Muscle of back (tissue), 11 donors: ENCODE data around the gene ADD3. TPM values are rescaled to one million over a fixed set of nuclear protein-coding genes. Genes with fewer than 3 reads are reported as not detected.

ENCODE experiments used
- DNase-seq, 3 donors: peaks; one replicate each; pipeline versions ENCODE4 v3.0.0 to v3.0.0-alpha.2; 2013
- polyA plus RNA-seq, 10 donors: library from polyadenylated mRNA; unstranded; fragments of 120-200 nt; gene quantifications; one replicate each; pipeline ENCODE4 v1.2.1, GENCODE V29; 2013; ENCODE audit not compliant: insufficient read length in 10 of 10

The ADD3 gene
- polyA plus RNA-seq, 10 donors: 99.6 to 143 (median 122) TPM

GRCh38 chr10:110144507-110144906 is 136.7 kb downstream of the ADD3 start:
- no peak for DNase-seq

DNA sequence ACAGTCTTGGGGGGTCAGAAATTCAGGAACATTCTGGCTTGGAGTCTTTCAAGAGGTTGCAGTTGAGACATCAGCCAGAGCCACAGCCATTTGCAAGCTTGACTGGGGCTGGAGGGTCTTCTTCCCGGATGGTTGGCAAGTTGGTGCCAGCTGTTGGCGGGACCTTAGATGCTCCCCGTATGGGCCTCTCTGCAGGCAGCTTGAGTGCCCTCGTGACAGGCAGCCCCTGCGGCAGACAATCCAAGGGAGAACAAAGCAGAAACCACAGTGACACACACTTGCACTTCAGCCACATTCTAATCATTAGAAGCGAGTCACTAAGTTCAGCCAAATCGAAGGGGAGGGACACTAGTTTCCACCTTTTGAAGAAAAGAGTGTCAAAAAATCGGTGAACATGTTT is 140.2 kb downstream of the ADD3 start:
- DNase-seq: no peak

- DNase-seq: no peak
Observed at GRCh38 chr10:110149259-110149658, 141.5 kb downstream of the ADD3 start.

GRCh38 chr10:110150046-110150445 is 142.3 kb downstream of the ADD3 start:
- no peak for DNase-seq

DNA sequence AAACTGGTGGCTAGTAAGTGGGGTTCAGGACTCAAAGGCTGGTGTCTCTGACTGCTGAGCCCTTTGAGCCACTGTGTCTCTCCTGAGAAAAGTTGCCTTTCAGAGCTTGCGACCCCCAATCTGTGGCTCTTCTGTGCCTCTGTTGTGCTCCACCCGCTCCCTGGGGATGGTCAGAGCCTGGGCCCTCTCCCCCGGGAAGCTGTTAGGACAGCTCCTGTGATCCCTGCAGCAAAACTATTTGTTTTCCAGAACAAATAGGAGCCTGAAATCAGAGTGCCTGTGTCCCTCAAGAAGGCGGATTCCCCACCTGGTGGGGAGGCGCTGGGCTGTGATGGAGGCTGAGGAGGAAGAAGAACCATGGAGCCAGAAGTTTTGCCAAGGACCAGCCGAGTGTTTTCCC is 143.2 kb downstream of the ADD3 start:
- DNase-seq: no peak

DNA sequence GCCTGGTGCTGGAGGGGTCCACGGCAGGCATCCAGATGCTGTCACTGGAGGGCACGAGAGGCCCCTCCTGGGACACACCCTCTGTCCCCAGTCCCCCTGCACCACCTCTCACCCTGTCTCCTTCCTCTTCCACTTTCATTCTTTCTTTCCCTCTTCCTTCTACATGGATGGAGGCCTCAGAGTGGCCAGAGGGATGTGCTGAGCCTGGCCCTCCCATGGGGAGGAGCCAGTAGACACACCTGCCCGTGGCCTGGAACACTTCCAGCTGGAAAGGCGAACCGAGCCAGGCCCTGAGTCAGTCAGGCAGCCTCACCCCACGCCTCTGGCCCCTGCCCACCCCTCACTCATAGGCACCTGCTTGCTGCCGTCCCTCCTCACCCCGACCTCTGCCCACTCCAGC is 143.7 kb downstream of the ADD3 start:
- peak; percentile 7 to 32 (median 19) for DNase-seq

DNA sequence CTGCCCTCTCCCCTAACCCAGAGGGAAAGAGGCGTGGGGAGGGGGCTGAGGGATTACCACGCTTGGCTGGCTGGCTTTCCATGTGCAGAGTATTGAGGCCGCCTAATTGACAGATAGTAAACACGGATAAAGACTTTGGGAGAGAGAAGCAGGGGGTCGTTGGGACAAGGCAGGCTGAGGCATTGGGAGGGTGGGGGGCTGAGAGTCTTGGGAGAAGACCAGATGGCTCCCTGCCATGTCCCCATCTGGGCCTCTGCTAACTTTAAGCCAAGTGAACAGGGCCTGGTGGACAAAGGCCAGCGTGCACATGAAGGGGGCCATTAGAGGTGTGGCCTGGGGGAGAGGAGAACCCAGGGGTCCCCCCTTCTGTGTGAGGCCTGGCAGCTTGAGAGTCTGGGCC is 144.2 kb downstream of the ADD3 start:
- DNase-seq: peak in 1 of 3 donors; percentile 31

- DNase-seq: no peak
Observed at GRCh38 chr10:110153396-110153795, 145.6 kb downstream of the ADD3 start.

DNA sequence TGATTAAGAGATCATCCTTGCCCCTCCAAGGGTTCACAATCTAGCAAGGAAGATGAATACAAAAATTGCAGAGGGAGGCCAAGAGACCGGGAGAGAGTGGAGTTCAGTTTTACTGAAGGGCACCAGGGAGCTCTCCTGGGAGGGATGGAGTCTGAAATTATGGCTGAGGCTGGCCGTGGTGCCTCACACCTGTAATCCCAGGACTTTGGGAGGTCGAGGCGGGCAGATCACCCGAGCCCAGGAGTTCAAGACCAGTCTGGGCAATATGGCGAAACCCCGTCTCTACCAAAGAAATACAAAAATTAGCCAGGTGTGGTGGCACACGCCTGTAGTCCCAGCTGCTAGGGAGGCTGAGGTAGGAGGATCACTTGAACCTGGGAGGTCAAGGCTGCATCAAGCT is 148.3 kb downstream of the ADD3 start:
- DNase-seq: no peak

DNA sequence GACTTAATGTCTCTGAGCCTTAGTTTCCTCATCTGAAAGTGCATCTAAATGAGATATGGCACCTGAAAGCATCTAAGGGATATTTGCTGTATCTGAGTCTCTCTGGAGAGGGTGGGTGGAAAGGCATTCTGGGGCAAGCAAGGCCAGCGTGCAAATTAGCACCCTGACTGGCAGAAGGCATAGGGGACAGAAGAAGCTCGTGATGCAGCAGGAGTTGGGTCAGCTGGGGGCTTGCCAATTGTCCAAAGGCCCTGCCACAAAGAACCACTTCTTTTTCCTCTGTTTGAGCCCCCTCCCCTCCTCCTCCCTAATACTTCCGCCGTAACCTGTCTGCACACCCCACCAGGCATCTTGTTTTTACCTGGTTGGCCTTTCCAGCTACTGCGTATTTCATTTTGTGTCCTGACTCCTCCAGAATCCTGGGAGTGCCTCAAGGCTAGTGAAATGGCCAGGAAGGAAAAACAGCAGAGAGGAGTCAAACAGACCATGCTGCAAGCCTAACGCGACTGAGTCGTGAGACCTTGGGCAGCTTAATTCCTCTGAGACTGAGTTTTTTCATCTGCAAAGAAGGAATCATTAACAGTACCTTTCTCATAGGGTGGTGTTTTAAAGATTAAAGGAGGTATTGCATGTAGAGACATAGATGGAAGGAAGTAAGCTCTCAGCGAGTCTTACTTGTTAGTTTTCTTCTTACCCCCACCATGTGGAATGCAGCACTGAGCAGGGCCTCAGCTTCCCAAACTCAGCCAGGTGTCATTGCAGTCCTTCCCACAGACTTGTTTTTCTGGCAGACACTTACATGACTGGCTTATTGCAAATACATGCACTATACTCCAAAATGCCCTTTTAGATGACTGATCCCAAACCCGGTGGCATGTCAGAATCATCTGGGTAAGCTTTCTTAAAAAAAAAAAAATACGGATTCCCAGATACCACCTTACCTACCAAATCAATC is 150.5 kb downstream of the ADD3 start:
- no peak for DNase-seq

- DNase-seq: no peak
Observed at GRCh38 chr10:110160081-110160480, 152.3 kb downstream of the ADD3 start.

- no peak for DNase-seq
Observed at GRCh38 chr10:110160522-110160921, 152.7 kb downstream of the ADD3 start.

- no peak for DNase-seq
Observed at GRCh38 chr10:110162741-110163145, 155.0 kb downstream of the ADD3 start.

GRCh38 chr10:110163192-110163773 is 155.5 kb downstream of the ADD3 start:
- no peak for DNase-seq

DNA sequence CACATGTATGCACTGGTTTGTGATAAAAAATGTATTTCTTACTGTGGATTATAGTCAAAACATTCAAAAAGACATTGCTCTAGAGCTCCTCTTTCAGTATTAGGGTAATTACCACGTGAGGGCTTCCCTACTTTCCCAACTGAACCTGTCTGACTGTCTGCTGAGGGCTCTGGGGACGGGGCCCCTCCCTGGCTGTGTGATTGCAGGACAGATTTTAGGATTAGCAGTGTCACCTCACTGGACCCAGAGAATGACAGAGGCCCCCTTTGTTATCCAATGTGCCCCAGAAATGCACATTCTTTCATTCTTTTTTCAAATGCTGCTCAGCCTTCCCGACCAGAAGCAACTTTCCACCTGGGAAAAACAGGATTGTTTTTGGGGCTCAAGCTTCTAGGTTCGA is 156.1 kb downstream of the ADD3 start:
- no peak for DNase-seq

- DNase-seq: no peak
Observed at GRCh38 chr10:110165239-110165638, 157.5 kb downstream of the ADD3 start.

DNA sequence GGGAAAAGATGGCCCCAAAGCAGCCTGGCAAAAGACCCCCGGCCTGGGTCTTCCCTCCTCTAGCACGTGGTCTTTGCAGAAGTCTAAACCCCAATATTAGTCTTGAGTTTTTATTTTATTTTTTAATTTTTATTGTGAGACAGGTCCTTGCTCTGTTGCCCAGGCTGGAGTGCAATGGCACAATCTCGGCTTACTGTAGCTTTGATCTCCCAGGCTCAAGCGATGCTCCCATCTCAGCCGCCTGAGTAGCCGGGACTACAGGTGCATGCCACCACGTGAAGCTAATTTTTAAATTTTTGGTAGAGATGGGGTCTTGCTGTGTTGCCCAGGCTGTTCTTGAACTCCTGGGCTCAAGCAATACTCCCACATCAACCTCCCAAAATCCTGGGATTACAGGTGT is 159.4 kb downstream of the ADD3 start:
- DNase-seq: no peak

DNA sequence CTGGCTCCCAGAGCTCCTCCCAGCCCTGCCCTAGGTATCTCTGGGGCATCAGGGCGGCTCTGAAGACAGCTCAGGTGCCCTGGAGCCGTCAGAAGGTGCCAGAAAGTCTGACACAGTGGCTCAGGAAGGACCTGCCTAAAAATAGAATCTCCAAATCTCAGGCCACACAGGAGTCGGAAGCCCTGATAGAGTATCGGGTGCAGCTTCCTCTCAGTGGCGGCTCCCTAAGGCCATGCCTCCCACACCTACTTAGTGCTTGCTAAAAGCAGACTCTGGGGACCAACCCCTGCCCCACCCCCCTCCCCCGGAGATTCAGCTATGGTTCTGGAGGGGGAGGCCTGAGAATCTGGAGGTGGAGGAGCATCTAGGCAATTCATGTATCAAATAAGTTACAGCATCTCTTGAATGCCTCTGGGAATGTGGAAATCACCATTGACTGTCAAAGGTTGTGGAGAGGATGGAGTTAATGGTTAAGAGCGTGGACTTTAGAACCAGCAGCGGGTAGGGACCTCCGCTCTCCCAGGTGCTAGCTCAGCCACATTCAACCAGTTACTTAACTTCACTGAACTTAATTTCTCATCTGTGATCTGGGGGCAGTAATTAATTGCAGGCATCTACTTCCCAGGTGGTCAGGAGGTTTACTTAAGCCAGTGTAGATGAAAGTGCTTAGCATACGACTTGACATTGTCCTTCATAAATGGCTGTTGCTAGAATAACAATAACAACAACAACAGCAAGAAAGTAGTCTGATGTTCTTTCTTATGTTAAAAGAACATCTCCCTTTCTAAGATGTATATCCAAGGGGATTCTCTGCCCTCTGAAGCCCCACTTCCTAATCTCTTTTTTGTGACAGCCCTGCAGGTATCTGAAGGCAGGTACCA is 161.1 kb downstream of the ADD3 start:
- DNase-seq: no peak

DNA sequence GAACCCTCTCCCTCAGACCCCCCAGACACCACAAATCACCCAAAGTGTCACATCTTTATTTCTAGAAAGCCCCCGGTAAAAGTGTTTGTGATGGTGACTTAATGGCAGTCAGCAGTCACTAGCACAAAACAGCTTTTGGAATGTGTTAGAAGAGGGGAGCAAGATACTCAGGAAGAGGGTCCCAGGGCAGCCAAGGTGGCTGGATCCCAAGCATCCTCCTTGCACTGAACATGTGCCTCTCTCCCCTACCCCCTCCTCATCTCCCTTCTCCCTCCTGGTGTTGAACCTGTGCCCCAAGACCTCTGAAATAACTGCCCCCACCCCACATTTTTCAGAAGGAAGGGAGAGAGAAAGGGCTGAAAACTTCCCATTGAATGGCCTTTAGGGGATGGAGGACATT is 161.8 kb downstream of the ADD3 start:
- no peak for DNase-seq

GRCh38 chr10:110170142-110170971 is 162.6 kb downstream of the ADD3 start:
- peak in 1 of 3 donors; percentile 32 for DNase-seq

- no peak for DNase-seq
Observed at GRCh38 chr10:110171032-110171431, 163.2 kb downstream of the ADD3 start.
